ENCODE results near the gene STK11IP. TPM values are rescaled to one million over a fixed set of nuclear protein-coding genes. Genes with fewer than 3 reads are reported as not detected.

Gene STK11IP
- total and polyA plus RNA-seq, 2 of the 13 experiments (the other 11 are each of a cell fraction or from before 2014, with no cell fraction given): 12.8 to 24.0 TPM

GRCh38 chr2:219597552-219598307 lies at the start of gene STK11IP (continued):
- peak; percentile 70; the same call in 1 of the 2 replicates for TF ChIP-seq REXO4 (CRISPR knock-in tag; IDR thresholded peaks at IDR 0.05; ENCODE audit: borderline replicate concordance)
- TF ChIP-seq LRRFIP1 (CRISPR knock-in tag; conservative IDR thresholded peaks at IDR 0.05): 0 out of 2 replicates have a peak, but pooled peaks have one; percentile 81
- TF ChIP-seq ZNF430 (CRISPR knock-in tag; IDR thresholded peaks at IDR 0.05): peak; percentile 96
- TF ChIP-seq ZNF75D (CRISPR knock-in tag; IDR thresholded peaks at IDR 0.05; ENCODE audit: borderline replicate concordance): peak; percentile 45; the same call in 1 of the 2 replicates
- peak; percentile 15; the same call in 1 of the 2 replicates for TF ChIP-seq MIER3 (CRISPR knock-in tag; IDR thresholded peaks at IDR 0.05; ENCODE audit: borderline replicate concordance)
- TF ChIP-seq FOXK2 (IDR thresholded peaks at IDR 0.05): peak; percentile 95
- no peak for TF ChIP-seq CHD4 (IDR thresholded peaks at IDR 0.05; ENCODE audit: borderline replicate concordance, low read length)
- TF ChIP-seq SP140L (CRISPR knock-in tag; IDR thresholded peaks at IDR 0.05; ENCODE audit: borderline replicate concordance): peak; percentile 67; the same call in 1 of the 2 replicates
- no peak for TF ChIP-seq ZNF296 (CRISPR knock-in tag; conservative IDR thresholded peaks at IDR 0.05)
- TF ChIP-seq BCL3 (CRISPR knock-in tag; IDR thresholded peaks at IDR 0.05): peak; percentile 70; the same call in 1 of the 2 replicates
- no peak for TF ChIP-seq ZNF775 (CRISPR knock-in tag; IDR thresholded peaks at IDR 0.05; ENCODE audit: borderline replicate concordance)
- no peak for TF ChIP-seq XBP1 (CRISPR knock-in tag; IDR thresholded peaks at IDR 0.05)
- no peak for TF ChIP-seq EZH2 (conservative IDR thresholded peaks at IDR 0.05; ENCODE audit: low read depth, low read length)
- peak; percentile 58; the same call in 1 of the 2 replicates for TF ChIP-seq ZNF337 (CRISPR knock-in tag; IDR thresholded peaks at IDR 0.05; ENCODE audit: borderline replicate concordance, low read depth)
- no peak for TF ChIP-seq SNRNP70 (IDR thresholded peaks at IDR 0.05; ENCODE audit: low read depth, low read length)
- no peak; the same call in 1 of the 2 replicates for TF ChIP-seq SNAPC2 (CRISPR knock-in tag; IDR thresholded peaks at IDR 0.05)
- TF ChIP-seq FUBP1 (CRISPR knock-in tag; IDR thresholded peaks at IDR 0.05; ENCODE audit: borderline replicate concordance): peak; percentile 84; the same call in 1 of the 2 replicates
- no peak for TF ChIP-seq ZNF329 (CRISPR knock-in tag; IDR thresholded peaks at IDR 0.05; ENCODE audit: low read depth)
- TF ChIP-seq ZFP36L2 (CRISPR knock-in tag; IDR thresholded peaks at IDR 0.05): peak; percentile 54; the same call in 1 of the 2 replicates
- no peak; the same call in 1 of the 2 replicates for TF ChIP-seq ZBTB34 (CRISPR knock-in tag; IDR thresholded peaks at IDR 0.05)
- TF ChIP-seq FOSL2 (CRISPR knock-in tag; IDR thresholded peaks at IDR 0.05): peak; percentile 70
- peak; percentile 100 for TF ChIP-seq RFX1 (IDR thresholded peaks at IDR 0.05)

Measured in HepG2 (cell line).